HG03439 (cell line): ENCODE results near the gene NAT14.
"Not testable (repeated sequence)": the region's sequence is repeated elsewhere in the genome, so short reads cannot be mapped to it uniquely, and the experiment has no call there.

Experiments
- ATAC-seq: cut with Tn5 transposase; IDR thresholded peaks from one replicate; pipeline ENCODE4 v1.9.1; 2021; ENCODE audit warnings: mild to moderate bottlenecking, moderate library complexity; ENCODE audit not compliant: unreplicated experiment

NAT14 gene

GRCh38 chr19:55485439-55486011, 537 bp downstream of the NAT14 start:
- no peak for ATAC-seq

GRCh38 chr19:55486043-55486970, 1.3 kb downstream of the NAT14 start:
- ATAC-seq: no peak

- ATAC-seq: no peak
These were observed 2.3 kb downstream of the NAT14 start for GRCh38 chr19:55486971-55487923.

- ATAC-seq: no peak
These were observed 3.1 kb downstream of the NAT14 start, which contains the start of gene SSC5D for GRCh38 chr19:55487924-55488687. SSC5D (plus strand) TSS chr19:55488436; CDS start chr19:55488590, 154 bp downstream.

GRCh38 chr19:55488986-55489710, 4.2 kb downstream of the NAT14 start:
- no peak for ATAC-seq

- ATAC-seq: no peak
These were observed 4.9 kb downstream of the NAT14 start for GRCh38 chr19:55489711-55490477.

GRCh38 chr19:55490478-55491432, 5.8 kb downstream of the NAT14 start:
- no peak for ATAC-seq

GRCh38 chr19:55491546-55492360, 6.8 kb downstream of the NAT14 start:
- ATAC-seq: no peak

GRCh38 chr19:55492362-55492944, 7.5 kb downstream of the NAT14 start:
- ATAC-seq: no peak

GRCh38 chr19:55493052-55493644, 8.2 kb downstream of the NAT14 start:
- no peak for ATAC-seq

GRCh38 chr19:55493645-55494171, 8.7 kb downstream of the NAT14 start:
- no peak for ATAC-seq

GRCh38 chr19:55494172-55494761, 9.3 kb downstream of the NAT14 start:
- no peak for ATAC-seq

- ATAC-seq: no peak
These were observed 10.8 kb downstream of the NAT14 start for GRCh38 chr19:55495646-55496349.

- not testable (repeated sequence) for ATAC-seq
These were observed 11.8 kb downstream of the NAT14 start for GRCh38 chr19:55496820-55497219.

- no peak for ATAC-seq
These were observed 12.8 kb downstream of the NAT14 start for GRCh38 chr19:55497763-55498162.
